Hepatocyte (in vitro differentiated cells): ENCODE measurements around the gene XYLT1.

Experiments
- EZH2 ChIP-seq: fragments of 200-600 bp; sonication (generic); IDR thresholded peaks from 2 replicates; pipeline ENCODE4 v1.6.1; 2016; ENCODE audit warnings: antibody characterized with exemption, mild to moderate bottlenecking, borderline replicate concordance
- TF ChIP-seq, protein P1 (sequence below): fragments of 200-600 bp; sonication (generic); IDR thresholded peaks from 2 replicates; pipeline ENCODE4 v1.5.1; 2016; ENCODE audit warnings: antibody characterized with exemption, mild to moderate bottlenecking; ENCODE audit not compliant: poor library complexity

DNA sequence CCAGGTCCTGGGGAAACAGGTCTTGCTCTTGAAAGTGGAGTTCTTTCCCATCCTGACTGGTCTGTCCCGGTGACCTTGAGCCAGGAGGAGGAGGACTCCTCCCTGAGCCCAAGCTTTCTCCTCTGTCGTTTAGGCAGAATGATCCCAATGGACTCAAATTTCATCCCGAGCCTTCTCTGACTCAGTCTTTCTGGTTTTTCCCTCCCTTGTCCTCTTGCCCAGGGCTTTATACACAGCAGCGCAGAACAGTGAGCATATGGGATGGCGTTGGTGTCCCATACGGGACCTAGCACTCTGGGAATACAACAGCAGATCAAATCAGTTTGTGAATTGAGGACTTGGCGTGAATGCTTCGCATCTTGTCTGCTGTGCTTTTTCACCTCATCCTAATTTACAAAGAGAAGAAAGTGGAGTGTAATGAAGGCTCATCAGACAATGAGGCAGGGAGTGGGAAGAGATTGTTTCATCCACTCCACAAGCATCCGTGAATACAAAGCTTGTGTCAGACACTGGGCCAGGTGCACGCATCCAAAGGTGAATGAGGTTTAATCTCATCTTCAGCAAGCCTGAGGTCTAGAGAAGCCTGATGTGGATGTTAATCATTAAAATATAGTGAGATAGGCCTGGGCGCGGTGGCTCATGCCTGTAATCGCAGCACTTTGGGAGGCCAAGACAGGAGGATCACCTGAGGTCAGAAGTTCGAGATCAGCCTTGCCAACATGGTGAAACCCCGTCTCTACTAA is 1.1 kb upstream of the XYLT1 start:
- TF ChIP-seq, protein P1, sequence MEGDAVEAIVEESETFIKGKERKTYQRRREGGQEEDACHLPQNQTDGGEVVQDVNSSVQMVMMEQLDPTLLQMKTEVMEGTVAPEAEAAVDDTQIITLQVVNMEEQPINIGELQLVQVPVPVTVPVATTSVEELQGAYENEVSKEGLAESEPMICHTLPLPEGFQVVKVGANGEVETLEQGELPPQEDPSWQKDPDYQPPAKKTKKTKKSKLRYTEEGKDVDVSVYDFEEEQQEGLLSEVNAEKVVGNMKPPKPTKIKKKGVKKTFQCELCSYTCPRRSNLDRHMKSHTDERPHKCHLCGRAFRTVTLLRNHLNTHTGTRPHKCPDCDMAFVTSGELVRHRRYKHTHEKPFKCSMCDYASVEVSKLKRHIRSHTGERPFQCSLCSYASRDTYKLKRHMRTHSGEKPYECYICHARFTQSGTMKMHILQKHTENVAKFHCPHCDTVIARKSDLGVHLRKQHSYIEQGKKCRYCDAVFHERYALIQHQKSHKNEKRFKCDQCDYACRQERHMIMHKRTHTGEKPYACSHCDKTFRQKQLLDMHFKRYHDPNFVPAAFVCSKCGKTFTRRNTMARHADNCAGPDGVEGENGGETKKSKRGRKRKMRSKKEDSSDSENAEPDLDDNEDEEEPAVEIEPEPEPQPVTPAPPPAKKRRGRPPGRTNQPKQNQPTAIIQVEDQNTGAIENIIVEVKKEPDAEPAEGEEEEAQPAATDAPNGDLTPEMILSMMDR: no peak
- TF ChIP-seq EZH2: no peak
